MG63 (cell line): ENCODE measurements around the gene FBXL12. TPM values are rescaled to one million over a fixed set of nuclear protein-coding genes. Genes with fewer than 3 reads are reported as not detected.
A peak's percentile ranks its signal among the peaks of the same experiment; 100 is the strongest.
"Not testable (repeated sequence)": the region's sequence is repeated elsewhere in the genome, so short reads cannot be mapped to it uniquely, and the experiment has no call there.

ENCODE experiments used
- DNase-seq: peaks from one replicate; pipeline ENCODE4 v3.0.0-alpha.2; 2020
- H3K27me3 ChIP-seq: fragments of 250-450 bp; sonication (Bioruptor Pico); 2 replicates; pipeline ENCODE4 v1.5.1; 2020; ENCODE audit warnings: mild to moderate bottlenecking, moderate library complexity
- H3K36me3 ChIP-seq: fragments of 250-450 bp; sonication (Bioruptor Pico); 2 replicates; pipeline ENCODE4 v1.5.1; 2020; ENCODE audit warnings: mild to moderate bottlenecking, moderate library complexity
- H3K4me3 ChIP-seq: fragments of 250-450 bp; sonication (Bioruptor Pico); 2 replicates; pipeline ENCODE4 v1.5.1; 2020; ENCODE audit warnings: mild to moderate bottlenecking, moderate library complexity
- H3K9me3 ChIP-seq: fragments of 250-450 bp; sonication (Bioruptor Pico); 2 replicates; pipeline ENCODE4 v1.5.1; 2020; ENCODE audit warnings: mild to moderate bottlenecking, moderate library complexity
- total RNA-seq: library from RNA; depleted of rRNA; stranded (reverse); fragments of >200 nt; shearing (Covaris generic); gene quantifications from 2 replicates; pipeline ENCODE4 v1.2.3, GENCODE V29; 2014; ENCODE audit warnings: low replicate concordance

FBXL12 gene
- total RNA-seq, 1 experiment from 2014 or later: 23.6 TPM

GRCh38 chr19:9811139-9811538 lies 7.7 kb downstream of the FBXL12 start:
- Histone ChIP-seq H3K36me3 (peaks cover 90% of the 10 kb centered on the region), H3K4me3 (no peak overlapping the region), H3K9me3 (peaks cover 9% of the 10 kb centered on the region), H3K27me3 (no peaks in the 10 kb centered on the region)
- no peak for DNase-seq

GRCh38 chr19:9808855-9809824 lies 9.7 kb downstream of the FBXL12 start:
- H3K36me3 ChIP-seq: peaks cover 85% of the 10 kb centered on the region
- H3K4me3 ChIP-seq: no peak overlapping the region
- H3K27me3 ChIP-seq: no peaks in the 10 kb centered on the region
- no peak for DNase-seq
- H3K9me3 ChIP-seq: no peaks in the 10 kb centered on the region

GRCh38 chr19:9806803-9807202 lies 12.1 kb downstream of the FBXL12 start:
- Histone ChIP-seq H3K9me3 (no peaks in the 10 kb centered on the region), H3K36me3 (peaks cover 78% of the 10 kb centered on the region), H3K27me3 (no peaks in the 10 kb centered on the region), H3K4me3 (no peak overlapping the region)
- no peak for DNase-seq

GRCh38 chr19:9801976-9802375 lies 16.9 kb downstream of the FBXL12 start:
- Histone ChIP-seq H3K4me3 (no peak overlapping the region), H3K36me3 (peaks cover 33% of the 10 kb centered on the region), H3K27me3 (no peaks in the 10 kb centered on the region), H3K9me3 (no peaks in the 10 kb centered on the region)
- DNase-seq: no peak

- Histone ChIP-seq H3K4me3 (no peak overlapping the region), H3K27me3 (no peaks in the 10 kb centered on the region), H3K9me3 (no peaks in the 10 kb centered on the region), H3K36me3 (peaks cover 11% of the 10 kb centered on the region)
- no peak for DNase-seq
Measured at GRCh38 chr19:9799162-9799561, 19.7 kb downstream of the FBXL12 start.

GRCh38 chr19:9797871-9798270 lies 21.0 kb downstream of the FBXL12 start:
- no peak for DNase-seq
- Histone ChIP-seq H3K9me3 (no peaks in the 10 kb centered on the region), H3K27me3 (no peaks in the 10 kb centered on the region), H3K4me3 (no peak overlapping the region), H3K36me3 (peaks cover 3% of the 10 kb centered on the region)

- H3K27me3 ChIP-seq: no peaks in the 10 kb centered on the region
- no peak overlapping the region for H3K4me3 ChIP-seq
- H3K36me3 ChIP-seq: no peaks in the 10 kb centered on the region; the same call in 1 of the 2 replicates
- DNase-seq: peak; percentile 77
- H3K9me3 ChIP-seq: no peaks in the 10 kb centered on the region
Measured at GRCh38 chr19:9796113-9796773, 22.6 kb downstream of the FBXL12 start.

GRCh38 chr19:9793071-9793591 lies 25.7 kb downstream of the FBXL12 start:
- H3K27me3 ChIP-seq: no peaks in the 10 kb centered on the region
- no peaks in the 10 kb centered on the region for H3K9me3 ChIP-seq
- DNase-seq: peak; percentile 19
- no peaks in the 10 kb centered on the region for H3K36me3 ChIP-seq
- peak overlapping the region; percentile 34 for H3K4me3 ChIP-seq

GRCh38 chr19:9792206-9793070 lies 26.4 kb downstream of the FBXL12 start:
- Histone ChIP-seq H3K4me3 (peak overlapping the region; percentile 48), H3K36me3 (no peaks in the 10 kb centered on the region), H3K9me3 (no peaks in the 10 kb centered on the region), H3K27me3 (no peaks in the 10 kb centered on the region)
- peak; percentile 80 for DNase-seq

GRCh38 chr19:9791552-9792205 lies 27.2 kb downstream of the FBXL12 start:
- H3K4me3 ChIP-seq: peak overlapping the region; percentile 48
- no peaks in the 10 kb centered on the region for H3K9me3 ChIP-seq
- DNase-seq: peak; percentile 87
- no peaks in the 10 kb centered on the region for H3K36me3 ChIP-seq
- no peaks in the 10 kb centered on the region for H3K27me3 ChIP-seq

- not testable (repeated sequence) for H3K27me3 ChIP-seq, H3K36me3 ChIP-seq, DNase-seq, H3K9me3 ChIP-seq
- H3K4me3 ChIP-seq: peak overlapping the region; percentile 48
Measured at GRCh38 chr19:9791073-9791367, 27.9 kb downstream of the FBXL12 start.

GRCh38 chr19:9789579-9789978 lies 29.3 kb downstream of the FBXL12 start:
- not testable (repeated sequence) for H3K36me3 ChIP-seq, H3K4me3 ChIP-seq, DNase-seq, H3K27me3 ChIP-seq, H3K9me3 ChIP-seq

- no peaks in the 10 kb centered on the region for H3K36me3 ChIP-seq
- no peaks in the 10 kb centered on the region for H3K9me3 ChIP-seq
- no peak for DNase-seq
- no peaks in the 10 kb centered on the region for H3K27me3 ChIP-seq
- no peak overlapping the region for H3K4me3 ChIP-seq
Measured at GRCh38 chr19:9789066-9789465, 29.8 kb downstream of the FBXL12 start.

GRCh38 chr19:9788604-9789003 lies 30.3 kb downstream of the FBXL12 start:
- H3K9me3 ChIP-seq, H3K27me3 ChIP-seq, H3K36me3 ChIP-seq, H3K4me3 ChIP-seq, DNase-seq: not testable (repeated sequence)

- DNase-seq: no peak
- Histone ChIP-seq H3K36me3 (no peaks in the 10 kb centered on the region), H3K4me3 (no peak overlapping the region), H3K27me3 (peaks cover 3% of the 10 kb centered on the region), H3K9me3 (peaks cover 8% of the 10 kb centered on the region; the same call in 1 of the 2 replicates)
Measured at GRCh38 chr19:9786819-9787218, 32.1 kb downstream of the FBXL12 start.

GRCh38 chr19:9786342-9786741 lies 32.5 kb downstream of the FBXL12 start:
- Histone ChIP-seq H3K9me3 (peaks cover 9% of the 10 kb centered on the region; the same call in 1 of the 2 replicates), H3K27me3 (peaks cover 3% of the 10 kb centered on the region), H3K4me3 (peak overlapping the region; percentile 35; the same call in 1 of the 2 replicates), H3K36me3 (no peaks in the 10 kb centered on the region)
- DNase-seq: no peak
